Adrenal gland (tissue), 12 donors: ENCODE results near the gene RWDD1. TPM values are rescaled to one million over a fixed set of nuclear protein-coding genes. Genes with fewer than 3 reads are reported as not detected.
A peak's percentile ranks its signal among the peaks of the same experiment; 100 is the strongest.

ENCODE experiments used
- DNase-seq, 7 donors: peaks; one replicate each; pipeline ENCODE4 v3.0.0-alpha.2; 2019 to 2020
- H3K27ac ChIP-seq, 5 donors: fragments of 200-600 bp; sonication (generic) in 4 of 5; 1 replicate in 3 of 5; 2 replicates in 2 of 5; pipeline versions ENCODE4 v1.5.1 to v1.8.0; 2016 to 2020; ENCODE audit warnings: mild to moderate bottlenecking in 1 of 5
- H3K27me3 ChIP-seq: fragments of 200-600 bp; 2 replicates; pipeline ENCODE4 v1.8.0; 2021
- H3K36me3 ChIP-seq, 2 donors: fragments of 200-600 bp; replicated peaks in 1 of 2; 1 replicate in 1 of 2; 2 replicates in 1 of 2; pipeline versions ENCODE4 v1.5.1 to v1.8.0; 2018 to 2022
- H3K4me1 ChIP-seq, 2 donors: fragments of 200-600 bp; replicated peaks in 1 of 2; 1 replicate in 1 of 2; 2 replicates in 1 of 2; pipeline versions ENCODE4 v1.5.1 to v1.8.0; 2018 to 2021
- H3K4me3 ChIP-seq, 4 donors: fragments of 200-600 bp; sonication (generic) in 3 of 4; one replicate each; pipeline ENCODE4 v1.5.1; 2016 to 2018
- H3K9me3 ChIP-seq, 3 donors: fragments of 200-600 bp; sonication (generic) in 1 of 3; replicated peaks in 1 of 3; 1 replicate in 2 of 3; 2 replicates in 1 of 3; pipeline versions ENCODE4 v1.5.1 to v1.8.0; 2016 to 2021
- POLR2A ChIP-seq, 2 donors: fragments of 450-650 bp; IDR thresholded peaks; one replicate each; pipeline ENCODE4 v1.6.1; 2017; ENCODE audit warnings: antibody characterized with exemption in 2 of 2, mild to moderate bottlenecking in 2 of 2, moderate library complexity in 1 of 2
- WGBS, 4 donors: extraction: QIAGEN DNeasy Blood & Tissue Kit in 2 of 4; methylation state at CpG; one replicate each; pipeline versions ENCODE4 v1.1.5 to v1.1.7; 2013 to 2017; 5-methylcytosine and 5-hydroxymethylcytosine counted together
- intact Hi-C, 2 donors: fragments of 100-400 bp; cut with DNase I; formaldehyde crosslinking; loops; one replicate each; pipeline versions ENCODE4 v1.14.1 to v1.15.0; 2022 to 2023
- polyA plus RNA-seq, 3 donors: library from polyadenylated mRNA; stranded (reverse); fragments of 200-250 nt in 2 of 3; fragments of 350-450 nt in 1 of 3; fragmentation: Illumina TruSeq in 1 of 3; extraction: RNeasy Lipid Tissue Mini Kit (QIAGEN cat#74804) in 1 of 3; gene quantifications; one replicate each; pipeline ENCODE4 v1.2.3, GENCODE V29; 2013 to 2014
- total RNA-seq, 9 donors: library from RNA; depleted of rRNA in 4 of 9; stranded (reverse); fragments of >200 nt in 4 of 9; fragments of 120-200 nt in 1 of 9; fragmentation: NEBNext Ultra II Directional in 1 of 9; extraction: Animal tissue kit (Norgen Biotek cat#: 25700) in 1 of 9; gene quantifications; one replicate each; pipeline versions ENCODE4 v1.1.0 to v1.2.4, GENCODE V29; 2013 to 2023
- TF ChIP-seq, protein P1 (sequence below), 6 experiments: fragments of 450-650 bp in 4 of 6; fragments of 200-600 bp in 2 of 6; sonication (generic) in 1 of 6; IDR thresholded peaks; 1 replicate in 5 of 6; 2 replicates in 1 of 6; pipeline versions ENCODE4 v1.5.1 to v1.8.0; 2016 to 2021; ENCODE audit warnings: antibody characterized with exemption in 6 of 6, mild to moderate bottlenecking in 2 of 6, moderate library complexity in 1 of 6
- donor health status: healthy with polysubstance abuse.
- donor health status: Bipolar disorder and iron deficiency.
- donor health status: DM: yes; HTN: yes; CAD: no.
- donor health status: DM: no; HTN: no; CAD: no.
- donor health status: DM: no; HTN: no; CAD: no.
- donor health status: DM: yes; HTN: yes; CAD: no.

RWDD1 gene
- total and polyA plus RNA-seq, 12 donors, result 25.9 to 136 (median 50.8) TPM

DNA sequence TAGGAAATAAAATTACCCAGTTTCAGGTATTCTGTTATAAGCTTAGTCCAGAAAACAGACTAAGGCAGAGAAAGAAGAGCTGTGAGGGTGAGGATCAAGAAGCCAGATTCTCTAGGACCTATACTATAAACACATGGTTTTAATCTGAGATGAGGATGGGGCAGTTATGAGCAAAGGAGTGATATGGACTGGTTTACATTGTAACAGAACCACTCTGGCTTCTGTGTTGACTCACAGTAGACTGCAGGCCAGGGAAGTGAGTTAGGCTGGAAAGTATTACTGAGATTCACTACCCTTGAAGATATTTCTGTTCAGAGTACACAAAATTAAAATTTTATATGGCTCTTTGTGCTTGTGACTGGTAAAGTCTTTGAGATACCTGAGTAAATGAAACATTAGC, 3.2 kb upstream of the RWDD1 start:
- no peak for TF ChIP-seq POLR2A (IDR thresholded peaks at IDR 0.05)
- TF ChIP-seq, protein P1, sequence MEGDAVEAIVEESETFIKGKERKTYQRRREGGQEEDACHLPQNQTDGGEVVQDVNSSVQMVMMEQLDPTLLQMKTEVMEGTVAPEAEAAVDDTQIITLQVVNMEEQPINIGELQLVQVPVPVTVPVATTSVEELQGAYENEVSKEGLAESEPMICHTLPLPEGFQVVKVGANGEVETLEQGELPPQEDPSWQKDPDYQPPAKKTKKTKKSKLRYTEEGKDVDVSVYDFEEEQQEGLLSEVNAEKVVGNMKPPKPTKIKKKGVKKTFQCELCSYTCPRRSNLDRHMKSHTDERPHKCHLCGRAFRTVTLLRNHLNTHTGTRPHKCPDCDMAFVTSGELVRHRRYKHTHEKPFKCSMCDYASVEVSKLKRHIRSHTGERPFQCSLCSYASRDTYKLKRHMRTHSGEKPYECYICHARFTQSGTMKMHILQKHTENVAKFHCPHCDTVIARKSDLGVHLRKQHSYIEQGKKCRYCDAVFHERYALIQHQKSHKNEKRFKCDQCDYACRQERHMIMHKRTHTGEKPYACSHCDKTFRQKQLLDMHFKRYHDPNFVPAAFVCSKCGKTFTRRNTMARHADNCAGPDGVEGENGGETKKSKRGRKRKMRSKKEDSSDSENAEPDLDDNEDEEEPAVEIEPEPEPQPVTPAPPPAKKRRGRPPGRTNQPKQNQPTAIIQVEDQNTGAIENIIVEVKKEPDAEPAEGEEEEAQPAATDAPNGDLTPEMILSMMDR (IDR thresholded peaks at IDR 0.05), result no peak
- H3K4me1 ChIP-seq, result peaks cover 16 to 23% of the 10 kb centered on the region in 2 donors
- H3K27me3 ChIP-seq, result no peaks in the 10 kb centered on the region
- no peak overlapping the region for H3K4me3 ChIP-seq
- no peaks in the 10 kb centered on the region for H3K9me3 ChIP-seq
- no peaks in the 10 kb centered on the region for H3K36me3 ChIP-seq
- intact Hi-C loops, result loop anchor here in 1 of 2 donors (10.0 kb wide), 1 partner anchor 293 kb away; the partner anchor contains the start of gene TSPYL1
- no peak for DNase-seq
- H3K27ac ChIP-seq, result no peak overlapping the region

DNA sequence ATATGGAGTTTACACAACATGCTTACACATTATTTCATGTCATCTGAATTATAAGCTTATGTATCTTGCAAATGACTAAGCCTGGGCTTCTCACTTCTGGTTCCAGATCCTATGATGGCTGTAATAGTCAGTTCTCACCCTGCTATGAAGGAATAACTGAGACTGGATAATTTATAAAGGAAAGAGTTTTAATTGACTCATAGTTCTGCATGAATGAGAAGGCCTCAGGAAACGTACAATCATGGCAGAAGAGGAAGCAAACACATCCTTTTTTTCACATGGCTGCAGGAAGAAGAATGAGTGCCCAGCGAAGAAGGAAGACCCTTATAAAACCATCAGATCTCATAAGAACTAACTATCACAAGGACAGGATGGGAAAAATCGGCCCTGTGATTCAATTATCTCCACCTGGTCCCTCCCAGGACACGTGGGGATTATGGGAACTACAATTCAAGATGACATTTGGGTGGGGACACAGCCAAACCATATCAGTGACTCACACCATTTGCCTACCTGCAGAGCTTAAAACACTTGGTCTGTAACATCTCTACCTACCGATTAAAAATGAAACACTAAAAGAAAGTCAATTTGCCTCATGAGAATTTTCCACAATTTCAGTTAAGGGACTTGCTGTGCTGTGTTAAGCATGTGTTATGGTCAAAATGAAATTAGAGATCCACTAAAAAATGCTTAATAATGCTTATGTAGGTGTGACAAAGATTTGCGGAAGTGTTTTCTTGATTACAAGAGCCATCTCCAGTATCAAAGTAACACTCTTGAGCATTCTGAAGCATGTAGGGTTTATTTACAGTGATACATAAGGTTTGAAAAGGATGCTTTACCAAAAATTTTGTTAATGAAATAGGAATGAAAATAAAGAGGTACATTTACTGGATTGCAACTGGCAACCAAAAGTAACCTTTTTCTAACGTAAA, 2.2 kb upstream of the RWDD1 start:
- Histone ChIP-seq H3K4me1 (peaks cover 17 to 25% of the 10 kb centered on the region in 2 donors), H3K9me3 (no peaks in the 10 kb centered on the region), H3K36me3 (no peaks in the 10 kb centered on the region), H3K27ac (no peak overlapping the region), H3K27me3 (no peaks in the 10 kb centered on the region), H3K4me3 (no peak overlapping the region)
- TF ChIP-seq, protein P1 (IDR thresholded peaks at IDR 0.05), result no peak
- intact Hi-C loops, result loop anchor here in 1 of 2 donors (10.0 kb wide), 1 partner anchor 294 kb away; the partner anchor contains the start of gene TSPYL1
- 66 to 76% (median 68%) methylated on average over 7 of the region's 7 CpGs for WGBS, 4 donors
- no peak for DNase-seq

DNA sequence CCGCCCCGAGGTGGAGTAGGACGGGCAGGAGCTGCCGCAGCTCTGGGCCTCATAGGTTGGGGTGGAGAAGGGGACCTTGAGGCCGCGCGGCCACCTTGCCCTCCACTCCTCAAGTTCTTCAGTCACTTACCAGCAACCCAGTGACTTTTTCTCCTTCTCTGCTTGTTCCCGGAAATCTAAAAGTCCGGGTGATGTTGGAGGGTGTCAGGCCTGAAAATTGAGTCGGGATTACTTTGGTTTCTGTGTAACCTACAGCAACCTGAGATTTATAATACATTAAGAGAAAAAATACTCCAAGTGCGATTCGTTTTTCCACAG, 338 bp downstream of the RWDD1 start:
- H3K36me3 ChIP-seq, result no peaks in the 10 kb centered on the region
- intact Hi-C loops, result no loop called here
- peaks cover 17 to 27% of the 10 kb centered on the region in 2 donors for H3K4me1 ChIP-seq
- H3K27ac ChIP-seq, result peak overlapping the region; percentile 58 to 91 (median 90)
- WGBS, 4 donors, result 0 to 1% (median 0%) methylated on average over 8 to 12 of the region's 12 CpGs
- TF ChIP-seq, protein P1 (IDR thresholded peaks at IDR 0.05), result no peak
- no peak for TF ChIP-seq POLR2A (IDR thresholded peaks at IDR 0.05)
- no peaks in the 10 kb centered on the region for H3K27me3 ChIP-seq
- DNase-seq, result no peak
- H3K4me3 ChIP-seq, result peak overlapping the region; percentile 46 to 71 (median 65)
- H3K9me3 ChIP-seq, result no peaks in the 10 kb centered on the region

DNA sequence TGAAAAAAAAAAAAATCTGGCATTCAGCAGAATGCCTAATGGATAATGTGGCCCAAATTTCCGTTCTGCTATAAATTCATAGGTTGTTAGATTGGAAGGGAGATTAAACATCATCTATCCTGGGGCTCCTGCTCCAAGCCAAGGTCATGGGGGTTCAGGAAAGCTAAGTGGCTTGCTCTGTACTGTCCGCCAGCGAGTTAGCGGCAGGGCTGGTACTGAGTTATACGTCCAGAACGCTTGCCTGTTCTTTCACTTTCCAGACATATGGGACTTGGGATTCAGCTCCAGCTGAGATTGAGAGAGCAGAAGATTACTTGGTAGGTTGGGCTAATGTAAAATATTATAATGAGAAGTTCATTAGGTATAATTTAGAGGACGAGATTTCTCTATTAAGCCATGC, 858 bp downstream of the RWDD1 start:
- intact Hi-C loops, result no loop called here
- Histone ChIP-seq H3K36me3 (no peaks in the 10 kb centered on the region), H3K9me3 (no peaks in the 10 kb centered on the region), H3K27ac (peak overlapping the region; percentile 58 to 91 (median 90)), H3K27me3 (no peaks in the 10 kb centered on the region), H3K4me1 (peaks cover 17 to 31% of the 10 kb centered on the region in 2 donors), H3K4me3 (peak overlapping the region; percentile 46 to 71 (median 65))
- no peak for TF ChIP-seq POLR2A (IDR thresholded peaks at IDR 0.05)
- TF ChIP-seq, protein P1 (IDR thresholded peaks at IDR 0.05), result no peak
- peak in 5 of 7 donors; percentile 34 to 68 (median 57) for DNase-seq
- WGBS, 4 donors, result 1 to 2% (median 1%) methylated on average over 7 of the region's 7 CpGs
